H1 (cell line): ENCODE measurements around the gene SBF2.

Experiments used
- CTCF ChIP-seq, 3 experiments: IDR thresholded peaks; 1 replicate in 2 of 3; 2 replicates in 1 of 3; pipeline versions ENCODE4 v1.5.1 to v1.6.1; 2011; ENCODE audit warnings: low read length in 3 of 3, mild to moderate bottlenecking in 3 of 3, inconsistent platforms in 2 of 3, low read depth in 1 of 3, moderate library complexity in 1 of 3; ENCODE audit not compliant: insufficient read depth in 1 of 3; ENCODE audit errors: control extremely low read depth in 1 of 3
- TAF1 ChIP-seq: IDR thresholded peaks from 2 replicates; pipeline ENCODE4 v1.6.1; 2011; ENCODE audit warnings: mild to moderate bottlenecking, low read depth, low read length
- ZNF274 ChIP-seq: IDR thresholded peaks from 2 replicates; pipeline ENCODE4 v1.7.0; 2012; ENCODE audit warnings: low read length, borderline replicate concordance; ENCODE audit errors: extremely low read depth

GRCh38 chr11:10092426-10092825, 201.6 kb downstream of the SBF2 start:
- TF ChIP-seq CTCF (IDR thresholded peaks at IDR 0.05; ENCODE audit: control extremely low read depth in 1 of 3, insufficient read depth in 1 of 3, low read depth in 1 of 3, low read length in 3 of 3) (no peak), ZNF274 (no peak), TAF1 (no peak)
